Neural cell (in vitro differentiated cells): ENCODE data around the gene CD200.

Experiments
- EP300 ChIP-seq: fragments of 450-650 bp; conservative IDR thresholded peaks from 2 replicates; pipeline ENCODE4 v1.6.1; 2014; ENCODE audit warnings: antibody characterized with exemption, mild to moderate bottlenecking, moderate library complexity; ENCODE audit not compliant: poor library complexity, severe bottlenecking
- EZH2 ChIP-seq: fragments of 200-600, 300-800 bp; shearing (Covaris generic), sonication (generic); IDR thresholded peaks from 2 replicates; pipeline ENCODE4 v1.6.1; 2014; ENCODE audit warnings: antibody characterized with exemption, low read length, borderline replicate concordance, mild to moderate bottlenecking; ENCODE audit not compliant: insufficient read depth, poor library complexity, severe bottlenecking
- MXI1 ChIP-seq: fragments of 450-650 bp; conservative IDR thresholded peaks from 2 replicates; pipeline ENCODE4 v1.6.1; 2014; ENCODE audit warnings: antibody characterized with exemption, mild to moderate bottlenecking; ENCODE audit not compliant: poor library complexity, severe bottlenecking
- POLR2AphosphoS5 ChIP-seq: IDR thresholded peaks from 2 replicates; pipeline ENCODE4 v1.6.1; 2012
- RAD21 ChIP-seq: fragments of 450-650 bp; conservative IDR thresholded peaks from 2 replicates; pipeline ENCODE4 v1.6.1; 2014; ENCODE audit warnings: antibody characterized with exemption, mild to moderate bottlenecking, moderate library complexity
- SMC3 ChIP-seq: fragments of 450-650 bp; conservative IDR thresholded peaks from 2 replicates; pipeline ENCODE4 v1.6.1; 2014; ENCODE audit warnings: antibody characterized with exemption, mild to moderate bottlenecking, moderate library complexity; ENCODE audit not compliant: poor library complexity
- TAF1 ChIP-seq: IDR thresholded peaks from 2 replicates; pipeline ENCODE4 v1.6.1; 2012; ENCODE audit warnings: low read depth
- TF ChIP-seq, protein P1 (sequence below): fragments of 450-650 bp; IDR thresholded peaks from 2 replicates; pipeline ENCODE4 v1.5.1; 2014; ENCODE audit warnings: antibody characterized with exemption, mild to moderate bottlenecking, moderate library complexity; ENCODE audit not compliant: poor library complexity, severe bottlenecking
- TF ChIP-seq, protein P2 (sequence below): IDR thresholded peaks from 2 replicates; pipeline ENCODE4 v1.6.1; 2012; ENCODE audit warnings: borderline replicate concordance

DNA sequence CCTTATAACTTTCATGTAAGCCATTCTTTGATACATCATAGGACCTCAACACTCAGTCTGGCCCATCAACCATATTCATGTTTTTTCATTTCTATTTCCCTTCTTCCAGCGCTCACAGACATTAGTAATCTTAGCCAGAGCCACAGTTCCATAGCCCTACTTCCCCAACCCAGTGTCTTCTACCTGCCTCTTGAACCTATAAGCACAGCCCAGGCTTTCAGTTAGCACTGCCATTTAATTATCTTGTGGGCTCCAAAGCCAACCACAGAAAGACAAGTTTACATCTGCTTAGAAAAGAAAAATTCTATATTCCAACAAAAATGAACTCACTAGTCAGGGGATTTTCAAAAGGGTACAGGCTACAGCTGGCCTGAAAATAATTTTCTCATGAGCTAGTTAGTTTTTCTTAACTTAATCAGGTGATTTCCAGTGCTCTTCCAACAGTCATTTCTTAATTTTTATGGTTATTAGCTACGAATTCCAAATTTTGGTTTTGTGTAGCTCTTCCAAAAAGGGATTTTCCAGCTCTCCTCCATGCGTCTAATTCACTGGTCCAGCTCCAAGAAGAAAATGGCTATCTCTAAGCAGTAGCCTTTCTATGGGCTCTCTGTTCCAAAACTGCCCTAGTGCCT lies 13.7 kb downstream of the CD200 start:
- TF ChIP-seq EZH2, result no peak
- TF ChIP-seq, protein P1, sequence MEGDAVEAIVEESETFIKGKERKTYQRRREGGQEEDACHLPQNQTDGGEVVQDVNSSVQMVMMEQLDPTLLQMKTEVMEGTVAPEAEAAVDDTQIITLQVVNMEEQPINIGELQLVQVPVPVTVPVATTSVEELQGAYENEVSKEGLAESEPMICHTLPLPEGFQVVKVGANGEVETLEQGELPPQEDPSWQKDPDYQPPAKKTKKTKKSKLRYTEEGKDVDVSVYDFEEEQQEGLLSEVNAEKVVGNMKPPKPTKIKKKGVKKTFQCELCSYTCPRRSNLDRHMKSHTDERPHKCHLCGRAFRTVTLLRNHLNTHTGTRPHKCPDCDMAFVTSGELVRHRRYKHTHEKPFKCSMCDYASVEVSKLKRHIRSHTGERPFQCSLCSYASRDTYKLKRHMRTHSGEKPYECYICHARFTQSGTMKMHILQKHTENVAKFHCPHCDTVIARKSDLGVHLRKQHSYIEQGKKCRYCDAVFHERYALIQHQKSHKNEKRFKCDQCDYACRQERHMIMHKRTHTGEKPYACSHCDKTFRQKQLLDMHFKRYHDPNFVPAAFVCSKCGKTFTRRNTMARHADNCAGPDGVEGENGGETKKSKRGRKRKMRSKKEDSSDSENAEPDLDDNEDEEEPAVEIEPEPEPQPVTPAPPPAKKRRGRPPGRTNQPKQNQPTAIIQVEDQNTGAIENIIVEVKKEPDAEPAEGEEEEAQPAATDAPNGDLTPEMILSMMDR, result no peak
- TF ChIP-seq TAF1, result no peak
- no peak for TF ChIP-seq SMC3
- TF ChIP-seq EP300, result no peak
- no peak for TF ChIP-seq POLR2AphosphoS5
- TF ChIP-seq, protein P2, sequence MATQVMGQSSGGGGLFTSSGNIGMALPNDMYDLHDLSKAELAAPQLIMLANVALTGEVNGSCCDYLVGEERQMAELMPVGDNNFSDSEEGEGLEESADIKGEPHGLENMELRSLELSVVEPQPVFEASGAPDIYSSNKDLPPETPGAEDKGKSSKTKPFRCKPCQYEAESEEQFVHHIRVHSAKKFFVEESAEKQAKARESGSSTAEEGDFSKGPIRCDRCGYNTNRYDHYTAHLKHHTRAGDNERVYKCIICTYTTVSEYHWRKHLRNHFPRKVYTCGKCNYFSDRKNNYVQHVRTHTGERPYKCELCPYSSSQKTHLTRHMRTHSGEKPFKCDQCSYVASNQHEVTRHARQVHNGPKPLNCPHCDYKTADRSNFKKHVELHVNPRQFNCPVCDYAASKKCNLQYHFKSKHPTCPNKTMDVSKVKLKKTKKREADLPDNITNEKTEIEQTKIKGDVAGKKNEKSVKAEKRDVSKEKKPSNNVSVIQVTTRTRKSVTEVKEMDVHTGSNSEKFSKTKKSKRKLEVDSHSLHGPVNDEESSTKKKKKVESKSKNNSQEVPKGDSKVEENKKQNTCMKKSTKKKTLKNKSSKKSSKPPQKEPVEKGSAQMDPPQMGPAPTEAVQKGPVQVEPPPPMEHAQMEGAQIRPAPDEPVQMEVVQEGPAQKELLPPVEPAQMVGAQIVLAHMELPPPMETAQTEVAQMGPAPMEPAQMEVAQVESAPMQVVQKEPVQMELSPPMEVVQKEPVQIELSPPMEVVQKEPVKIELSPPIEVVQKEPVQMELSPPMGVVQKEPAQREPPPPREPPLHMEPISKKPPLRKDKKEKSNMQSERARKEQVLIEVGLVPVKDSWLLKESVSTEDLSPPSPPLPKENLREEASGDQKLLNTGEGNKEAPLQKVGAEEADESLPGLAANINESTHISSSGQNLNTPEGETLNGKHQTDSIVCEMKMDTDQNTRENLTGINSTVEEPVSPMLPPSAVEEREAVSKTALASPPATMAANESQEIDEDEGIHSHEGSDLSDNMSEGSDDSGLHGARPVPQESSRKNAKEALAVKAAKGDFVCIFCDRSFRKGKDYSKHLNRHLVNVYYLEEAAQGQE, result no peak
- TF ChIP-seq MXI1, result no peak
- no peak for TF ChIP-seq RAD21
